PC-3 (cell line): Measurements from ENCODE around the gene TRUB2. TPM values are rescaled to one million over a fixed set of nuclear protein-coding genes. Genes with fewer than 3 reads are reported as not detected.

Experiments
- ATAC-seq: fragments of 200-7000 bp; cut with Tn5 transposase; 2 replicates; pipeline ENCODE4 v1.9.1; 2020; ENCODE audit warnings: mild to moderate bottlenecking, moderate library complexity
- BruUV-seq: library from RNA; stranded (reverse); fragments of 400-500 nt; replicated peaks from 2 replicates; lab custom pipeline; 2021; lab: Mats Ljungman, UMichigan
- CTCF ChIA-PET: fragments of 300-600 bp; sonication (Branson Sonifier 250); formaldehyde crosslinking; loops from one replicate; lab custom pipeline; 2022; ENCODE audit warnings: antibody characterized with exemption; lab: Charles Lee
- POLR2A ChIA-PET: fragments of 300-600 bp; sonication (Branson Sonifier 250); formaldehyde crosslinking; loops from one replicate; lab custom pipeline; 2022; ENCODE audit warnings: antibody characterized with exemption; ENCODE audit not compliant: unreplicated experiment; lab: Charles Lee
- DNase-seq: peaks from one replicate; pipeline ENCODE4 v3.0.0-alpha.2; 2015
- H2AFZ ChIP-seq: fragments of 300-600 bp; sonication (generic); 2 replicates; pipeline ENCODE4 v1.6.0; 2016; ENCODE audit warnings: antibody characterized with exemption, low read length
- H3F3A ChIP-seq: fragments of 300-600 bp; sonication (generic); one replicate; pipeline ENCODE4 v1.6.0; 2017; ENCODE audit warnings: antibody characterized with exemption, low read length, control low read depth, mild to moderate bottlenecking; ENCODE audit not compliant: unreplicated experiment
- H3K27ac ChIP-seq: fragments of 300-600 bp; sonication (generic); 2 replicates; pipeline ENCODE4 v1.5.1; 2016; ENCODE audit warnings: mild to moderate bottlenecking, low read length
- H3K27me3 ChIP-seq: fragments of 300-600 bp; sonication (generic); 2 replicates; pipeline ENCODE4 v1.6.1; 2016; ENCODE audit warnings: low read length, mixed read lengths
- H3K36me3 ChIP-seq: fragments of 300-600 bp; sonication (generic); 2 replicates; pipeline ENCODE4 v1.6.1; 2016; ENCODE audit warnings: low read depth, mixed run types, low read length, mixed read lengths
- H3K4me1 ChIP-seq: fragments of 300-600 bp; sonication (generic); 2 replicates; pipeline ENCODE4 v1.5.1; 2016; ENCODE audit warnings: low read length; ENCODE audit not compliant: insufficient read depth
- H3K4me2 ChIP-seq: fragments of 300-600 bp; sonication (generic); 2 replicates; pipeline ENCODE4 v1.6.0; 2016; ENCODE audit warnings: low read length
- H3K4me3 ChIP-seq: fragments of 300-600 bp; sonication (generic); 2 replicates; pipeline ENCODE4 v1.5.1; 2016; ENCODE audit warnings: mild to moderate bottlenecking, low read length, mixed read lengths
- H3K79me2 ChIP-seq: fragments of 300-600 bp; sonication (generic); 2 replicates; pipeline ENCODE4 v1.6.1; 2017; ENCODE audit warnings: low read length, mixed read lengths
- H3K9ac ChIP-seq: fragments of 300-600 bp; sonication (generic); 2 replicates; pipeline ENCODE4 v1.6.0; 2016; ENCODE audit warnings: mild to moderate bottlenecking, low read length
- H3K9me2 ChIP-seq: fragments of 300-600 bp; sonication (generic); replicated peaks from 2 replicates; pipeline ENCODE4 v1.6.1; 2016; ENCODE audit warnings: mixed run types, low read length, mixed read lengths
- H3K9me3 ChIP-seq: fragments of 300-600 bp; sonication (generic); 2 replicates; pipeline ENCODE4 v1.6.1; 2016; ENCODE audit warnings: low read length, mixed read lengths
- H4K20me1 ChIP-seq: fragments of 300-600 bp; sonication (generic); 2 replicates; pipeline ENCODE4 v1.6.1; 2016; ENCODE audit warnings: low read length, mixed read lengths
- EZH2 ChIP-seq: fragments of 300-600 bp; sonication (generic); IDR thresholded peaks from one replicate; pipeline ENCODE4 v1.6.1; 2017; ENCODE audit warnings: antibody characterized with exemption, mild to moderate bottlenecking, low read length; ENCODE audit not compliant: unreplicated experiment
- EZH2phosphoT487 ChIP-seq: fragments of 300-600 bp; sonication (generic); IDR thresholded peaks from 2 replicates; pipeline ENCODE4 v1.6.1; 2018; ENCODE audit warnings: mild to moderate bottlenecking, antibody characterized with exemption, low read length, borderline replicate concordance
- intact Hi-C: fragments of 100-400 bp; cut with micrococcal nuclease; formaldehyde crosslinking; loops from 2 replicates; pipeline ENCODE4 v1.9.0; 2023
- total RNA-seq: library from RNA; depleted of rRNA; stranded (reverse); fragments of >200 nt; gene quantifications from 2 replicates; pipeline ENCODE4 v1.2.3, GENCODE V29; 2014
- TF ChIP-seq, protein P1 (sequence below): fragments of 300-600 bp; sonication (generic); conservative IDR thresholded peaks from 2 replicates; pipeline ENCODE4 v1.5.1; 2017; ENCODE audit warnings: antibody characterized with exemption, low read depth, mild to moderate bottlenecking, low read length

The TRUB2 gene
- total RNA-seq, 1 experiment from 2014 or later, result 24.9 TPM

- Histone ChIP-seq H3K9me3 (no peaks in the 10 kb centered on the region), H3K36me3 (no peaks in the 10 kb centered on the region), H3K27ac (no peak overlapping the region), H4K20me1 (no peaks in the 10 kb centered on the region), H3K4me2 (no peak overlapping the region), H3K9ac (no peak overlapping the region), H3K9me2 (no peaks in the 10 kb centered on the region), H3F3A (no peaks in the 10 kb centered on the region), H3K4me1 (peaks cover 14% of the 10 kb centered on the region), H3K27me3 (no peaks in the 10 kb centered on the region), H3K4me3 (no peak overlapping the region), H3K79me2 (no peaks in the 10 kb centered on the region), H2AFZ (no peak overlapping the region)
- CTCF ChIA-PET, result interaction anchor here (1.6 kb wide), 1 partner anchor 45 kb away, joined by 20 read pairs; no protein-coding TSS in a partner anchor
- TF ChIP-seq EZH2 (no peak), EZH2phosphoT487 (no peak)
- TF ChIP-seq, protein P1, sequence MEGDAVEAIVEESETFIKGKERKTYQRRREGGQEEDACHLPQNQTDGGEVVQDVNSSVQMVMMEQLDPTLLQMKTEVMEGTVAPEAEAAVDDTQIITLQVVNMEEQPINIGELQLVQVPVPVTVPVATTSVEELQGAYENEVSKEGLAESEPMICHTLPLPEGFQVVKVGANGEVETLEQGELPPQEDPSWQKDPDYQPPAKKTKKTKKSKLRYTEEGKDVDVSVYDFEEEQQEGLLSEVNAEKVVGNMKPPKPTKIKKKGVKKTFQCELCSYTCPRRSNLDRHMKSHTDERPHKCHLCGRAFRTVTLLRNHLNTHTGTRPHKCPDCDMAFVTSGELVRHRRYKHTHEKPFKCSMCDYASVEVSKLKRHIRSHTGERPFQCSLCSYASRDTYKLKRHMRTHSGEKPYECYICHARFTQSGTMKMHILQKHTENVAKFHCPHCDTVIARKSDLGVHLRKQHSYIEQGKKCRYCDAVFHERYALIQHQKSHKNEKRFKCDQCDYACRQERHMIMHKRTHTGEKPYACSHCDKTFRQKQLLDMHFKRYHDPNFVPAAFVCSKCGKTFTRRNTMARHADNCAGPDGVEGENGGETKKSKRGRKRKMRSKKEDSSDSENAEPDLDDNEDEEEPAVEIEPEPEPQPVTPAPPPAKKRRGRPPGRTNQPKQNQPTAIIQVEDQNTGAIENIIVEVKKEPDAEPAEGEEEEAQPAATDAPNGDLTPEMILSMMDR, result no peak
- BruUV-seq, result no TSS peak
- ATAC-seq (no peak), DNase-seq (no peak)
- POLR2A ChIA-PET, result no interaction called here
- intact Hi-C loops, result loop anchor here (5.0 kb wide), 1 partner anchor 66 kb away; no protein-coding TSS in a partner anchor
Observed at GRCh38 chr9:128296340-128297220, 25.7 kb downstream of the TRUB2 start.

DNA sequence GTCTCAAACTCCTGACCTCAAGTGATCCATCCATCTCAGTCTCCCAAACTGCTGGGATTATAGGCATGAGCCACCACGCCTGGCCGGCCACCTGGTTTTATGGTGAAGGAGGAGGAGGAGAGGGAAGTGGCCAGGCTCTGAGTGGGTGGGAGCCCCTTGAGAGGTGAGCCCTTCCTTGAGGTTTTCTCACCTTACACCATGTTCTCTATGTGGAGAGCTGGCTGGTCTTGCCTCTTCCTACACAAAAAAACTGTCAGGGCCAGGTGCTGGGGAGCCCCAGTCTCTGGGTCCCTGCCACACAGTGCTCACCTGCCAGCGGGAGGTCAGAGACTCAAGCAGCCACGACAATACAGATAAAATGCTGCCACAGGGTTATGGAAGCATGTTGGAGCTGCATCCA is 28.1 kb downstream of the TRUB2 start:
- TF ChIP-seq, protein P1, result no peak
- TF ChIP-seq EZH2phosphoT487, result no peak
- no peak for TF ChIP-seq EZH2
- Histone ChIP-seq H3K9ac (no peak overlapping the region), H4K20me1 (no peaks in the 10 kb centered on the region), H3K79me2 (no peaks in the 10 kb centered on the region), H3K4me1 (peaks cover 14% of the 10 kb centered on the region), H3F3A (no peaks in the 10 kb centered on the region), H3K4me2 (no peak overlapping the region), H3K4me3 (no peak overlapping the region), H3K9me3 (no peaks in the 10 kb centered on the region), H3K27ac (no peak overlapping the region), H3K9me2 (no peaks in the 10 kb centered on the region), H3K27me3 (no peaks in the 10 kb centered on the region), H3K36me3 (no peaks in the 10 kb centered on the region), H2AFZ (no peak overlapping the region)
- no TSS peak for BruUV-seq
- intact Hi-C loops, result loop anchor here (2.0 kb wide), 1 partner anchor 29 kb away; the partner anchor contains the start of genes COQ4 and TRUB2
- CTCF ChIA-PET, result no interaction called here
- POLR2A ChIA-PET, result no interaction called here
- ATAC-seq (no peak), DNase-seq (no peak)

GRCh38 chr9:128293091-128293490 is 29.2 kb downstream of the TRUB2 start:
- H3K9me3 ChIP-seq, result no peaks in the 10 kb centered on the region
- no peak for ATAC-seq
- H3K27me3 ChIP-seq, result no peaks in the 10 kb centered on the region
- ChIA-PET POLR2A (no interaction called here), CTCF (no interaction called here)
- H3K4me3 ChIP-seq, result no peak overlapping the region
- DNase-seq, result no peak
- intact Hi-C loops, result no loop called here
- H3K27ac ChIP-seq, result no peak overlapping the region
- TF ChIP-seq, protein P1, result no peak
- TF ChIP-seq EZH2phosphoT487 (no peak), EZH2 (no peak)
- no peak overlapping the region for H2AFZ ChIP-seq
- peaks cover 10% of the 10 kb centered on the region for H3K4me1 ChIP-seq
- H3K9ac ChIP-seq, result no peak overlapping the region
- BruUV-seq, result no TSS peak
- H3K9me2 ChIP-seq, result no peaks in the 10 kb centered on the region
- no peaks in the 10 kb centered on the region for H3F3A ChIP-seq
- no peaks in the 10 kb centered on the region for H3K36me3 ChIP-seq
- no peaks in the 10 kb centered on the region for H3K79me2 ChIP-seq
- H3K4me2 ChIP-seq, result no peak overlapping the region
- no peaks in the 10 kb centered on the region for H4K20me1 ChIP-seq
